H9 (cell line): Measurements from ENCODE around the gene PDZD4. TPM values are rescaled to one million over a fixed set of nuclear protein-coding genes. Genes with fewer than 3 reads are reported as not detected.
A peak's percentile ranks its signal among the peaks of the same experiment; 100 is the strongest.

Source experiments
- DNase-seq: peaks from one replicate; pipeline ENCODE4 v3.0.0-alpha.2; 2017
- H2AFZ ChIP-seq: one replicate; pipeline ENCODE4 v1.6.1; 2013; ENCODE audit warnings: mild to moderate bottlenecking, low read length, control low read depth, moderate library complexity
- H2AK5ac ChIP-seq: 2 replicates; pipeline ENCODE4 v1.6.1; 2013; ENCODE audit warnings: low read length, control low read depth, mixed read lengths; ENCODE audit not compliant: insufficient read length
- H2BK120ac ChIP-seq: one replicate; pipeline ENCODE4 v1.6.1; 2013; ENCODE audit warnings: low read depth, mild to moderate bottlenecking, low read length, control low read depth, inconsistent platforms; ENCODE audit not compliant: poor library complexity, severe bottlenecking
- H2BK12ac ChIP-seq: 2 replicates; pipeline ENCODE4 v1.6.1; 2013; ENCODE audit warnings: low read length, control low read depth, mixed read lengths, low read depth; ENCODE audit not compliant: insufficient read length
- H2BK15ac ChIP-seq: 2 replicates; pipeline ENCODE4 v1.6.1; 2013; ENCODE audit warnings: low read depth, low read length, control low read depth
- H2BK20ac ChIP-seq: one replicate; pipeline ENCODE4 v1.6.1; 2013; ENCODE audit warnings: low read depth, mild to moderate bottlenecking, low read length, control low read depth, inconsistent platforms; ENCODE audit not compliant: poor library complexity, severe bottlenecking
- H2BK5ac ChIP-seq: 2 replicates; pipeline ENCODE4 v1.6.1; 2013; ENCODE audit warnings: low read length, control low read depth, mixed read lengths; ENCODE audit not compliant: insufficient read length
- H3K14ac ChIP-seq: 2 replicates; pipeline ENCODE4 v1.6.1; 2013; ENCODE audit warnings: low read length, control low read depth; ENCODE audit not compliant: insufficient read depth
- H3K18ac ChIP-seq: 2 replicates; pipeline ENCODE4 v1.6.1; 2013; ENCODE audit warnings: low read depth, mild to moderate bottlenecking, mixed read lengths, low read length, control low read depth; ENCODE audit not compliant: insufficient read length
- H3K23ac ChIP-seq: 2 replicates; pipeline ENCODE4 v1.6.1; 2013; ENCODE audit warnings: low read length, control low read depth, mixed read lengths, low read depth; ENCODE audit not compliant: insufficient read length
- H3K23me2 ChIP-seq: 2 replicates; pipeline ENCODE4 v1.6.1; 2013; ENCODE audit warnings: low read depth, mild to moderate bottlenecking, mixed read lengths, low read length, control low read depth; ENCODE audit not compliant: insufficient read length, poor library complexity, severe bottlenecking
- H3K27ac ChIP-seq: 2 replicates; pipeline ENCODE4 v1.5.1; 2013; ENCODE audit warnings: low read length, control low read depth, mixed read lengths, low read depth; ENCODE audit not compliant: insufficient read length
- H3K27me3 ChIP-seq: 2 replicates; pipeline ENCODE4 v1.6.1; 2013; ENCODE audit warnings: low read length, control low read depth, inconsistent platforms; ENCODE audit not compliant: insufficient read depth
- H3K4ac ChIP-seq: 2 replicates; pipeline ENCODE4 v1.6.1; 2013; ENCODE audit warnings: low read depth, mild to moderate bottlenecking, control low read depth, inconsistent platforms, low read length, moderate library complexity
- H3K4me1 ChIP-seq: 2 replicates; pipeline ENCODE4 v1.6.1; 2013; ENCODE audit warnings: low read length, control low read depth, inconsistent platforms; ENCODE audit not compliant: insufficient read depth
- H3K4me2 ChIP-seq: 2 replicates; pipeline ENCODE4 v1.6.1; 2013; ENCODE audit warnings: low read length, control low read depth, mixed read lengths; ENCODE audit not compliant: insufficient read length, insufficient read depth
- H3K56ac ChIP-seq: 2 replicates; pipeline ENCODE4 v1.6.1; 2013; ENCODE audit warnings: low read depth, mild to moderate bottlenecking, mixed read lengths, low read length, control low read depth; ENCODE audit not compliant: insufficient read length
- H3K79me1 ChIP-seq: 2 replicates; pipeline ENCODE4 v1.6.1; 2013; ENCODE audit warnings: low read depth, mild to moderate bottlenecking, moderate library complexity, low read length, control low read depth, inconsistent platforms; ENCODE audit not compliant: insufficient read depth, poor library complexity, severe bottlenecking
- H3K79me2 ChIP-seq: 2 replicates; pipeline ENCODE4 v1.6.1; 2013; ENCODE audit warnings: low read length, control low read depth, inconsistent platforms; ENCODE audit not compliant: insufficient read depth
- H3K9ac ChIP-seq: 2 replicates; pipeline ENCODE4 v1.6.1; 2013; ENCODE audit warnings: low read length, control low read depth, mixed read lengths; ENCODE audit not compliant: insufficient read length; ENCODE audit errors: extremely low read depth
- H3K9me3 ChIP-seq: one replicate; pipeline ENCODE4 v1.6.1; 2013; ENCODE audit warnings: low read depth, low read length, inconsistent platforms; ENCODE audit not compliant: control insufficient read depth
- H3T11ph ChIP-seq: one replicate; pipeline ENCODE4 v1.6.1; 2013; ENCODE audit warnings: mild to moderate bottlenecking, low read length, control low read depth, inconsistent platforms
- H4K20me1 ChIP-seq: one replicate; pipeline ENCODE4 v1.6.1; 2013; ENCODE audit not compliant: control insufficient read depth, insufficient read length, insufficient read depth
- H4K5ac ChIP-seq: 2 replicates; pipeline ENCODE4 v1.6.1; 2013; ENCODE audit warnings: low read depth, mild to moderate bottlenecking, mixed read lengths, low read length, control low read depth; ENCODE audit not compliant: insufficient read length
- H4K8ac ChIP-seq: replicated peaks from 2 replicates; pipeline ENCODE4 v1.6.1; 2013; ENCODE audit warnings: low read length, control low read depth, mixed read lengths, low read depth; ENCODE audit not compliant: insufficient read length
- H4K91ac ChIP-seq: 2 replicates; pipeline ENCODE4 v1.6.1; 2013; ENCODE audit warnings: low read depth, mild to moderate bottlenecking, moderate library complexity, mixed read lengths, low read length, control low read depth; ENCODE audit not compliant: insufficient read length
- H3K27ac Mint-ChIP-seq, 3 experiments: 2 replicates in 2 of 3; 3 replicates in 1 of 3; pipeline ENCODE4 v1.8.0; 2020 to 2021; ENCODE audit warnings: mixed read lengths in 3 of 3, mild to moderate bottlenecking in 1 of 3, moderate library complexity in 1 of 3
- H3K27me3 Mint-ChIP-seq: 2 replicates; pipeline ENCODE4 v1.8.0; 2021; ENCODE audit warnings: low read depth, mild to moderate bottlenecking, moderate library complexity, mixed read lengths
- H3K36me3 Mint-ChIP-seq, 3 experiments: 2 replicates in 2 of 3; 3 replicates in 1 of 3; pipeline ENCODE4 v1.8.0; 2020 to 2021; ENCODE audit warnings: low read depth in 3 of 3, mixed read lengths in 3 of 3; ENCODE audit not compliant: insufficient read depth in 1 of 3
- H3K4me1 Mint-ChIP-seq, 2 experiments: 2 replicates each; pipeline ENCODE4 v1.8.0; 2020; ENCODE audit warnings: mixed read lengths in 2 of 2
- H3K4me3 Mint-ChIP-seq, 2 experiments: 2 replicates in 1 of 2; 3 replicates in 1 of 2; pipeline ENCODE4 v1.8.0; 2020 to 2021; ENCODE audit warnings: mild to moderate bottlenecking in 2 of 2, mixed read lengths in 2 of 2, moderate library complexity in 1 of 2
- H3K9me3 Mint-ChIP-seq, 2 experiments: 2 replicates in 1 of 2; 3 replicates in 1 of 2; pipeline ENCODE4 v1.8.0; 2020; ENCODE audit warnings: mild to moderate bottlenecking in 2 of 2, mixed read lengths in 2 of 2, moderate library complexity in 1 of 2
- CTCF ChIP-seq: fragments of 200-600 bp; sonication (generic); conservative IDR thresholded peaks from 3 replicates; pipeline ENCODE4 v1.8.0; 2021; ENCODE audit warnings: antibody characterized with exemption, mild to moderate bottlenecking
- WGBS: extraction: QIAGEN DNeasy Blood & Tissue Kit; methylation state at CpG from one replicate; pipeline ENCODE4 v1.1.7; 2013; ENCODE audit warnings: missing lambda C conversion rate, low lambda C conversion rate, mixed read lengths; ENCODE audit not compliant: insufficient read length; ENCODE audit errors: extremely low coverage; 5-methylcytosine and 5-hydroxymethylcytosine counted together
- total RNA-seq: library from RNA; stranded (reverse); gene quantifications from 2 replicates; pipeline ENCODE4 v1.2.1, GENCODE V29; 2021

Gene PDZD4
- total RNA-seq, 1 experiment from 2014 or later, result 110 TPM

- no peak for TF ChIP-seq CTCF
- peaks cover 65 to 77% of the 10 kb centered on the region in 2 experiments for H3K9me3 Mint-ChIP-seq
- Histone ChIP-seq H3K4me2 (no peak overlapping the region), H2BK20ac (no peak overlapping the region), H3T11ph (no peak overlapping the region), H4K5ac (no peak overlapping the region), H3K4me1 (no peaks in the 10 kb centered on the region; the same call in none of the 2 replicates), H2BK120ac (no peak overlapping the region), H4K91ac (no peak overlapping the region), H3K27ac (no peak overlapping the region), H2AFZ (no peak overlapping the region), H2BK15ac (no peak overlapping the region), H3K23ac (no peak overlapping the region), H3K79me1 (no peaks in the 10 kb centered on the region), H3K18ac (no peak overlapping the region), H4K20me1 (no peaks in the 10 kb centered on the region), H3K4ac (no peak overlapping the region), H2AK5ac (no peak overlapping the region), H3K56ac (no peak overlapping the region), H3K9ac (no peak overlapping the region), H4K8ac (no peak overlapping the region), H2BK5ac (no peak overlapping the region), H3K79me2 (no peaks in the 10 kb centered on the region), H3K23me2 (peaks cover 3% of the 10 kb centered on the region), H3K27me3 (no peaks in the 10 kb centered on the region), H3K9me3 (no peaks in the 10 kb centered on the region), H2BK12ac (no peak overlapping the region), H3K14ac (no peak overlapping the region)
- WGBS, result no CpG with 5 or more reads among the region's 8 CpGs
- peak overlapping the region in 1 of 2 experiments; percentile 38; a peak in 3 of 5 replicates for H3K4me3 Mint-ChIP-seq
- DNase-seq, result no peak
- H3K27ac Mint-ChIP-seq, result no peak overlapping the region
- peaks cover 21% of the 10 kb centered on the region for H3K27me3 Mint-ChIP-seq
- H3K36me3 Mint-ChIP-seq, result peaks cover 6 to 17% (median 8%) of the 10 kb centered on the region in 3 experiments; a peak in 6 of 7 replicates
- peaks cover 30 to 56% of the 10 kb centered on the region in 2 experiments for H3K4me1 Mint-ChIP-seq
Measured at GRCh38 chrX:153877571-153878261, 47.4 kb upstream of the PDZD4 start.
